Panc1 (cell line): ENCODE results near the gene CREB3L2. TPM values are rescaled to one million over a fixed set of nuclear protein-coding genes. Genes with fewer than 3 reads are reported as not detected.

ENCODE experiments used
- ATAC-seq: fragments of 200-7000 bp; cut with Tn5 transposase; 2 replicates; pipeline ENCODE4 v1.9.1; 2020; ENCODE audit warnings: mild to moderate bottlenecking, moderate library complexity
- BruUV-seq: library from RNA; stranded (reverse); fragments of 400-500 nt; replicated peaks from 2 replicates; lab custom pipeline; 2021; lab: Mats Ljungman, UMichigan
- CTCF ChIA-PET: fragments of 300-600 bp; sonication (Branson Sonifier 250); formaldehyde crosslinking; loops from one replicate; lab custom pipeline; 2022; ENCODE audit warnings: antibody characterized with exemption; lab: Charles Lee
- POLR2A ChIA-PET: fragments of 300-600 bp; sonication (Branson Sonifier 250); formaldehyde crosslinking; loops from one replicate; lab custom pipeline; 2022; ENCODE audit warnings: antibody characterized with exemption; lab: Charles Lee
- DNase-seq: peaks from one replicate; pipeline ENCODE4 v3.0.0-alpha.2; 2010; ENCODE audit warnings: low read depth, low spot score
- H3K27ac ChIP-seq: 2 replicates; pipeline ENCODE4 v1.5.1; 2011; ENCODE audit warnings: mild to moderate bottlenecking, low read length, inconsistent platforms
- H3K27me3 ChIP-seq: fragments of 200-500 bp; sonication (Bioruptor generic); 2 replicates; pipeline ENCODE4 v1.6.0; 2014; ENCODE audit warnings: low read length, inconsistent platforms; ENCODE audit not compliant: control insufficient read depth, insufficient read depth
- H3K36me3 ChIP-seq: fragments of 200-500 bp; sonication (Bioruptor generic); 2 replicates; pipeline ENCODE4 v1.5.1; 2014; ENCODE audit warnings: inconsistent platforms, mild to moderate bottlenecking, low read length, moderate library complexity; ENCODE audit not compliant: control insufficient read depth, insufficient read depth
- H3K4me1 ChIP-seq: 2 replicates; pipeline ENCODE4 v1.5.1; 2011; ENCODE audit warnings: inconsistent platforms, mild to moderate bottlenecking, low read length, moderate library complexity; ENCODE audit not compliant: control insufficient read depth, insufficient read depth
- H3K4me3 ChIP-seq, 2 experiments: 2 replicates each; pipeline ENCODE4 v1.5.1; 2011 to 2012; ENCODE audit warnings: low read depth in 2 of 2, low read length in 2 of 2, mild to moderate bottlenecking in 2 of 2, inconsistent platforms in 1 of 2, moderate library complexity in 1 of 2
- H3K9me3 ChIP-seq: fragments of 200-500 bp; sonication (Bioruptor generic); 2 replicates; pipeline ENCODE4 v1.5.1; 2014; ENCODE audit warnings: low read depth, mild to moderate bottlenecking, inconsistent platforms, low read length, moderate library complexity; ENCODE audit not compliant: control insufficient read depth, insufficient read depth
- CTCF ChIP-seq: fragments of 450-650 bp; IDR thresholded peaks from 2 replicates; pipeline ENCODE4 v1.5.1; 2017; ENCODE audit warnings: mild to moderate bottlenecking
- POLR2AphosphoS5 ChIP-seq: IDR thresholded peaks from 2 replicates; pipeline ENCODE4 v1.6.1; 2012; ENCODE audit warnings: mild to moderate bottlenecking, low read depth, low read length, moderate library complexity
- SIN3A ChIP-seq: IDR thresholded peaks from 2 replicates; pipeline ENCODE4 v1.6.1; 2012; ENCODE audit warnings: low read depth, mild to moderate bottlenecking, low read length, moderate library complexity, borderline replicate concordance; ENCODE audit not compliant: insufficient read depth
- TCF7L2 ChIP-seq: IDR thresholded peaks from 2 replicates; pipeline ENCODE4 v1.6.1; 2011; ENCODE audit warnings: mild to moderate bottlenecking, low read depth, low read length, inconsistent platforms
- in situ Hi-C: cut with HindIII; loops from 2 replicates; pipeline ENCODE4 v1.10.0; 2016; ENCODE audit warnings: low sequenced_read_pairs, low pct_unique_long_range_greater_than_20kb
- intact Hi-C: fragments of 100-400 bp; cut with micrococcal nuclease; formaldehyde crosslinking; loops from one replicate; pipeline ENCODE4 v1.10.0; 2022; ENCODE audit not compliant: unreplicated experiment
- total RNA-seq: library from RNA; stranded (reverse); gene quantifications from one replicate; pipeline ENCODE4 v1.2.1, GENCODE V29; 2021; ENCODE audit not compliant: unreplicated experiment
- TF ChIP-seq, protein P1 (sequence below), 2 experiments: IDR thresholded peaks; 2 replicates each; pipeline ENCODE4 v1.6.1; 2011 to 2012; ENCODE audit warnings: low read depth in 2 of 2, control low read depth in 1 of 2, low read length in 1 of 2, mild to moderate bottlenecking in 1 of 2, moderate library complexity in 1 of 2; ENCODE audit not compliant: insufficient read depth in 1 of 2

Gene CREB3L2
- total RNA-seq, 1 experiment from 2014 or later, result 22.7 TPM

- ATAC-seq (no peak), DNase-seq (no peak)
- no peaks in the 10 kb centered on the region for H3K27me3 ChIP-seq
- ChIA-PET CTCF (no interaction called here), POLR2A (no interaction called here)
- H3K4me3 ChIP-seq, result no peak overlapping the region
- H3K4me1 ChIP-seq, result no peaks in the 10 kb centered on the region; the same call in 1 of the 2 replicates
- in situ Hi-C loops (no loop called here), intact Hi-C loops (no loop called here)
- TF ChIP-seq TCF7L2 (no peak), SIN3A (no peak), CTCF (no peak), POLR2AphosphoS5 (no peak)
- H3K36me3 ChIP-seq, result no peaks in the 10 kb centered on the region
- BruUV-seq, result no TSS peak
- no peak overlapping the region for H3K27ac ChIP-seq
- no peaks in the 10 kb centered on the region for H3K9me3 ChIP-seq
These were observed 126.1 kb downstream of the CREB3L2 start for GRCh38 chr7:137875746-137876145.

DNA sequence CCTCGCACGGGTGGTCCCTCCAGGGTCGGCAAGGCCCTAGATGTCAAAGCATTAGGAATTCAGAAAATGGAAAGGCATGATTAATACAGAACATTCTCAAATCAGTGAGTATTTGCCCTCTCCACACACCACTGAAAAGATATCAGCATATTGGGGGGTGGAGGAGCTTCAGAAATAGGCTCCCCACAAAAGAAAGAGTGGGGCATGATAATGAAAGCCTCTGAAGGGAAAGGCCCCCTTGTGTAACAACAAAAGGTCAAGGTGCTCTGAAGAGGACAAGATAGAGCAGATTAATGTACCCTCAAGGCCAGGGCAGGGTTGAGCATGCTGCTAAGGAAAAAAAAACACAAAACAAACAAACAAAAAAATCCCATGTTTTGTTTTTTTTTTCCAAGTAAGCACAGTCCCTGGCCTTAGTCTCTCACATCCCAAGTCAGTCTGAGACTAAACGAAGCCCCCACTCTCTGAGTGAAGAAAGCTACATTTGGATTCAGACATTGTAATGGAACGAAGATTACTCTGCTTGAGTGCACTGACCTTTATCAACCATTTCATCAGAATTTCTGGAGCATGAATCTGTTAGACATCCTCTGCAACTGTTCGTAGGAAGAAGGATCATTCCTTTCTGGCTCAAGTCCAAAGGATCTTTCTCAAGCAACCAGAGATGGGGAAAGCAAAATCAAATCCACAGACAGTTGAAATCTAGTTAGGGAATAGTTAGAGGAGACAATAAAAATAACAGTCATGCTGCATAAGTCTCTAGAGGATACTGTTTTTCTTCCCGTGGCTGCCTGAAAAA, 127.7 kb downstream of the CREB3L2 start:
- Histone ChIP-seq H3K27ac (no peak overlapping the region), H3K4me3 (no peak overlapping the region), H3K4me1 (no peaks in the 10 kb centered on the region; the same call in 1 of the 2 replicates), H3K36me3 (no peaks in the 10 kb centered on the region), H3K9me3 (no peaks in the 10 kb centered on the region), H3K27me3 (no peaks in the 10 kb centered on the region)
- ChIA-PET POLR2A (no interaction called here), CTCF (no interaction called here)
- intact Hi-C loops, result no loop called here
- TF ChIP-seq TCF7L2 (no peak), SIN3A (no peak), POLR2AphosphoS5 (no peak), CTCF (no peak)
- TF ChIP-seq, protein P1, sequence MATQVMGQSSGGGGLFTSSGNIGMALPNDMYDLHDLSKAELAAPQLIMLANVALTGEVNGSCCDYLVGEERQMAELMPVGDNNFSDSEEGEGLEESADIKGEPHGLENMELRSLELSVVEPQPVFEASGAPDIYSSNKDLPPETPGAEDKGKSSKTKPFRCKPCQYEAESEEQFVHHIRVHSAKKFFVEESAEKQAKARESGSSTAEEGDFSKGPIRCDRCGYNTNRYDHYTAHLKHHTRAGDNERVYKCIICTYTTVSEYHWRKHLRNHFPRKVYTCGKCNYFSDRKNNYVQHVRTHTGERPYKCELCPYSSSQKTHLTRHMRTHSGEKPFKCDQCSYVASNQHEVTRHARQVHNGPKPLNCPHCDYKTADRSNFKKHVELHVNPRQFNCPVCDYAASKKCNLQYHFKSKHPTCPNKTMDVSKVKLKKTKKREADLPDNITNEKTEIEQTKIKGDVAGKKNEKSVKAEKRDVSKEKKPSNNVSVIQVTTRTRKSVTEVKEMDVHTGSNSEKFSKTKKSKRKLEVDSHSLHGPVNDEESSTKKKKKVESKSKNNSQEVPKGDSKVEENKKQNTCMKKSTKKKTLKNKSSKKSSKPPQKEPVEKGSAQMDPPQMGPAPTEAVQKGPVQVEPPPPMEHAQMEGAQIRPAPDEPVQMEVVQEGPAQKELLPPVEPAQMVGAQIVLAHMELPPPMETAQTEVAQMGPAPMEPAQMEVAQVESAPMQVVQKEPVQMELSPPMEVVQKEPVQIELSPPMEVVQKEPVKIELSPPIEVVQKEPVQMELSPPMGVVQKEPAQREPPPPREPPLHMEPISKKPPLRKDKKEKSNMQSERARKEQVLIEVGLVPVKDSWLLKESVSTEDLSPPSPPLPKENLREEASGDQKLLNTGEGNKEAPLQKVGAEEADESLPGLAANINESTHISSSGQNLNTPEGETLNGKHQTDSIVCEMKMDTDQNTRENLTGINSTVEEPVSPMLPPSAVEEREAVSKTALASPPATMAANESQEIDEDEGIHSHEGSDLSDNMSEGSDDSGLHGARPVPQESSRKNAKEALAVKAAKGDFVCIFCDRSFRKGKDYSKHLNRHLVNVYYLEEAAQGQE (IDR thresholded peaks at IDR 0.05; ENCODE audit: insufficient read depth in 1 of 2, low read depth in 2 of 2, low read length in 1 of 2), result no peak
- BruUV-seq, result no TSS peak
- ATAC-seq (no peak), DNase-seq (no peak)
- in situ Hi-C loops, result no loop called here
